ENCODE measurements around the gene ADD1.

The ADD1 gene

DNA sequence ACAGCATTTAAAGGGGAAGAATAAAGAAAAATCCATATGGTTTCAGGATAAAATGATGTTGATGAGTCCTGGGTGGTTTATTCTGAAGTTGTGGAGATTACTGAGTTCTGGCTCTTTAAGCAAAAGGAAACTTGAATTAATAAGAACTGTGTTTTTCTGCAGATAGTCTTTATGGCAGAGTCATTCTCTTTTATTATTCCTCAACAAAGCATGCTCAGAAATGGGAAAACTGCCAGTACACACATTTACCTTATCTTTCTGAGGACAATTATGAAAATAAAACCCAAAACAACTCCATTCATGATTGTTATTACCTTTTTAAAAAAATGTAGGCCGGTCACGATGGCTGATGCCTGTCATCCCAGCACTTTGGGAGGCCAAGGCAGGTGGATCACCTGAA lies 58.5 kb downstream of the ADD1 start:
- intact Hi-C loops (cut with DNase I; ENCODE audit: low total_unique reads), result no loop called here
- Histone ChIP-seq H3K4me1 (no peaks in the 10 kb centered on the region), H3K27me3 (no peaks in the 10 kb centered on the region), H3K4me3 (no peak overlapping the region), H3K9me3 (no peaks in the 10 kb centered on the region), H3K27ac (no peak overlapping the region), H3K36me3 (peaks cover 79 to 99% (median 91%) of the 10 kb centered on the region in 3 donors)
- no peak for DNase-seq
- TF ChIP-seq CTCF (IDR thresholded peaks at IDR 0.05), result no peak

- Histone ChIP-seq H3K4me3 (no peak overlapping the region), H3K4me1 (peaks cover 0 to 5% (median 0%) of the 10 kb centered on the region in 4 donors), H3K9me3 (no peaks in the 10 kb centered on the region), H3K36me3 (peaks cover 79 to 99% (median 87%) of the 10 kb centered on the region in 3 donors), H3K27ac (no peak overlapping the region), H3K27me3 (no peaks in the 10 kb centered on the region)
- peak in 1 of 2 donors; percentile 50 for DNase-seq
- intact Hi-C loops (cut with DNase I; ENCODE audit: low total_unique reads), result no loop called here
- no peak for TF ChIP-seq CTCF (IDR thresholded peaks at IDR 0.05)
Measured at GRCh38 chr4:2905544-2905943, 61.9 kb downstream of the ADD1 start.

DNA sequence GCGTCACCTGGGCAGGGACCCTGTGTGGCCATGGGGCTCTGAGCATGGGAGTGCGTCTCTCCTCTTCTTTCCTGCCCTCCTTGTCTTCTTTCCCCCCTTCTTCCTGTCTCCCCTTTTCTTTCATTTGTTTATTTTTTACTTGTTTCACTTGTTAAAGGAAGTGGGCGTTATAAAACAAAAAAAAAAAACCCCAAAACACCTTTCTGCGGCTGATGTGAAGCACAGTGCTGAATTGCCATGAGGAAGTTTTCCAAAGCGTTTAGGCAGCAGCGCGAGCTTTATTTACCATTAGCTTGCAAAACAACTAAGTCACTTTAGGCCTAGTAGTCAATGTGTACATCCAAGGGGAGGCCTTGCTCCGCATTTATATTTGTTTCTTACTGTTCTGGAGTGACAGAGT lies 62.6 kb downstream of the ADD1 start:
- Histone ChIP-seq H3K36me3 (peaks cover 80 to 99% (median 86%) of the 10 kb centered on the region in 3 donors), H3K27me3 (no peaks in the 10 kb centered on the region), H3K4me1 (peaks cover 0 to 5% (median 0%) of the 10 kb centered on the region in 4 donors), H3K4me3 (no peak overlapping the region), H3K9me3 (no peaks in the 10 kb centered on the region), H3K27ac (no peak overlapping the region)
- intact Hi-C loops (cut with DNase I; ENCODE audit: low total_unique reads), result no loop called here
- TF ChIP-seq CTCF (IDR thresholded peaks at IDR 0.05), result no peak
- no peak for DNase-seq

DNA sequence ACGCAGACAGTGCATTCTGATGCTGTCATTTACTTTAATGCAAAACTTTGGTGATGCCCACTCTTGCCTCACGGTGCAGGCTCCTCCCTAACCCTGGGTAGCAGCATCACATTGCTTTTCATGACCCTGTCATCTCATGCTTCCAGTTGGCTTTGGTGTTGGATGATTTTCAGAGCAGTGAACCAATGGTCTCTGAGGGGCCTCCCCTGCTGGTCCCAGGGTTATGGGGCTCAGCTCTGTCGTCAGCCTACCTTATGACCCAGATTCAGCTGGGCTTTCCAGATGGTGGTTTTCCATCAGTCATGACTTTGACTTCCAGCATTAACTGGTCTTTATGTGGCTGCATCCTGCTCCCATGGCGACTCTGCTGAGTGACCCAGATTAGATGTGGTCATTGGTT lies 63.6 kb downstream of the ADD1 start:
- no peaks in the 10 kb centered on the region for H3K9me3 ChIP-seq
- intact Hi-C loops (cut with DNase I; ENCODE audit: low total_unique reads), result no loop called here
- no peak for DNase-seq
- H3K4me3 ChIP-seq, result no peak overlapping the region
- H3K27me3 ChIP-seq, result no peaks in the 10 kb centered on the region
- H3K36me3 ChIP-seq, result peaks cover 83 to 100% (median 87%) of the 10 kb centered on the region in 3 donors
- no peak for TF ChIP-seq CTCF (IDR thresholded peaks at IDR 0.05)
- no peak overlapping the region for H3K27ac ChIP-seq
- H3K4me1 ChIP-seq, result peaks cover 0 to 5% (median 0%) of the 10 kb centered on the region in 4 donors

DNA sequence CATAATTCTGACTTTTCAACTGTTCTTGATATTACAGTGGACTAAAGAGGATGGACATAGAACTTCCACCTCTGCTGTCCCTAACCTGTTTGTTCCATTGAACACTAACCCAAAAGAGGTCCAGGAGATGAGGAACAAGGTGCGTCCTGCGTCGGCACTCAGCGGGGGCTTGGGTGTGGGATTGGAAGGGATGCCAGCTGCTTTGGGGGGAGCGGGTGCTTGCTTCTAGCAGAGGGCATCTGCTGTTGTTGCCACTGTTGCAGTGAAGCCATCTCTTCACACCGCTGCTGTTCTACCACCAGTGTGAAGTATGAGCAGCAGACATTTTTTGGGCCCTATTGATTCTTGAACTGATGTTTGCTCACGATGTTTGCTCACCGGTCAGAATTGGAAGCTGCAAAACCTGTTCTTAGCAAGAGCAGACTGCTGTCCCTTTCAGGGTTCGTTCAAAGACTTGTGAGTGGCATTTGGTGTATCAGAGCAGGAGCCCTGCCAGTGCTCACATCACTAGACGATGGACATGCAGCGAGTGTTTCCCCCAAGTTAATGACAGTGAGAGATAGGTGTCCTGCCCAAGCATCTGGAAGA lies 64.2 kb downstream of the ADD1 start:
- no peak for DNase-seq
- no peaks in the 10 kb centered on the region for H3K27me3 ChIP-seq
- H3K36me3 ChIP-seq, result peaks cover 83 to 100% (median 88%) of the 10 kb centered on the region in 3 donors
- TF ChIP-seq CTCF (IDR thresholded peaks at IDR 0.05), result no peak
- no peak overlapping the region for H3K4me3 ChIP-seq
- H3K9me3 ChIP-seq, result no peaks in the 10 kb centered on the region
- no peak overlapping the region for H3K27ac ChIP-seq
- intact Hi-C loops (cut with DNase I; ENCODE audit: low total_unique reads), result no loop called here
- peaks cover 0 to 5% (median 0%) of the 10 kb centered on the region in 4 donors for H3K4me1 ChIP-seq
